HepG2 (cell line): Measurements from ENCODE around the gene MIF. TPM values are rescaled to one million over a fixed set of nuclear protein-coding genes. Genes with fewer than 3 reads are reported as not detected.
A peak's percentile ranks its signal among the peaks of the same experiment; 100 is the strongest.

ENCODE experiments used
- ARID5B ChIP-seq: IDR thresholded peaks from 2 replicates; pipeline ENCODE4 v1.4.0; 2020; ENCODE audit warnings: mild to moderate bottlenecking, missing genetic modification reagents
- DMTF1 ChIP-seq: sonication (generic); formaldehyde crosslinking; IDR thresholded peaks from 2 replicates; pipeline ENCODE4 v1.4.0; 2020; ENCODE audit warnings: mild to moderate bottlenecking, missing genetic modification reagents
- MATR3 ChIP-seq: sonication (generic); formaldehyde crosslinking; IDR thresholded peaks from 2 replicates; pipeline ENCODE4 v1.4.0; 2020; ENCODE audit warnings: missing genetic modification reagents
- MYC ChIP-seq: sonication (generic); formaldehyde crosslinking; IDR thresholded peaks from 2 replicates; pipeline ENCODE4 v1.9.0; 2021; ENCODE audit warnings: missing genetic modification reagents, borderline replicate concordance
- RBFOX2 ChIP-seq: fragments of 200-400 bp; formaldehyde crosslinking; IDR thresholded peaks from 2 replicates; pipeline ENCODE4 v1.6.1; 2017; ENCODE audit warnings: low read depth, mild to moderate bottlenecking, low read length
- STAT5B ChIP-seq: sonication (generic); formaldehyde crosslinking; IDR thresholded peaks from 2 replicates; pipeline ENCODE4 v1.4.0; 2020; ENCODE audit warnings: missing genetic modification reagents
- THYN1 ChIP-seq: sonication (generic); formaldehyde crosslinking; IDR thresholded peaks from 2 replicates; pipeline ENCODE4 v1.8.1; 2023; ENCODE audit warnings: low read depth, mild to moderate bottlenecking, moderate library complexity, missing genetic modification reagents, borderline replicate concordance
- ZGPAT ChIP-seq: IDR thresholded peaks from 2 replicates; pipeline ENCODE4 v1.6.1; 2016; ENCODE audit warnings: mild to moderate bottlenecking
- ZMYM4 ChIP-seq: sonication (generic); formaldehyde crosslinking; IDR thresholded peaks from 2 replicates; pipeline ENCODE4 v1.8.1; 2023; ENCODE audit warnings: mild to moderate bottlenecking, missing genetic modification reagents
- ZNF333 ChIP-seq: sonication (generic); formaldehyde crosslinking; IDR thresholded peaks from 2 replicates; pipeline ENCODE4 v1.4.0; 2020; ENCODE audit warnings: mild to moderate bottlenecking, missing genetic modification reagents, borderline replicate concordance
- ZNF639 ChIP-seq: conservative IDR thresholded peaks from 2 replicates; pipeline ENCODE4 v1.6.1; 2018; ENCODE audit warnings: missing genetic modification reagents
- ZNF720 ChIP-seq: sonication (generic); formaldehyde crosslinking; IDR thresholded peaks from 2 replicates; pipeline ENCODE4 v1.4.0; 2020; ENCODE audit warnings: missing genetic modification reagents
- ZNF768 ChIP-seq: sonication (generic); formaldehyde crosslinking; IDR thresholded peaks from 2 replicates; pipeline ENCODE4 v1.4.0; 2020; ENCODE audit warnings: missing genetic modification reagents
- ZSCAN12 ChIP-seq: sonication (generic); formaldehyde crosslinking; IDR thresholded peaks from 2 replicates; pipeline ENCODE4 v1.9.0; 2021; ENCODE audit warnings: mild to moderate bottlenecking, missing genetic modification reagents
- polyA plus RNA-seq, 8 experiments: library from polyadenylated mRNA; depleted of rRNA in 3 of 8; stranded (reverse) in 7 of 8; unstranded in 1 of 8; fragments of >200 nt; fragmentation: Illumina TruSeq in 4 of 8; extraction: Trizol in 4 of 8; gene quantifications; 2 replicates each; pipeline versions ENCODE4 v1.2.1 to v1.2.3, GENCODE V29; 2011 to 2016; ENCODE audit warnings: low read depth in 4 of 8, missing spikeins in 1 of 8, mixed read lengths in 1 of 8; ENCODE audit not compliant: insufficient read depth in 1 of 8
- total RNA-seq, 5 experiments: library from RNA; depleted of rRNA; stranded (reverse); fragments of >200 nt; fragmentation: Illumina TruSeq; extraction: Trizol; gene quantifications; 2 replicates each; pipeline ENCODE4 v1.2.3, GENCODE V29; 2016; ENCODE audit warnings: low read depth in 1 of 5
- TF ChIP-seq, protein P1 (sequence below): sonication (generic); formaldehyde crosslinking; IDR thresholded peaks from 2 replicates; pipeline ENCODE4 v1.5.0; 2020; ENCODE audit warnings: mild to moderate bottlenecking, missing genetic modification reagents
- TF ChIP-seq, protein P2 (sequence below): sonication (generic); formaldehyde crosslinking; IDR thresholded peaks from 2 replicates; pipeline ENCODE4 v1.4.0; 2020; ENCODE audit warnings: mild to moderate bottlenecking, missing genetic modification reagents

Gene MIF
- total and polyA plus RNA-seq, 2 of the 13 experiments (the other 11 are each of a cell fraction or from before 2014, with no cell fraction given): 634 to 675 TPM

DNA sequence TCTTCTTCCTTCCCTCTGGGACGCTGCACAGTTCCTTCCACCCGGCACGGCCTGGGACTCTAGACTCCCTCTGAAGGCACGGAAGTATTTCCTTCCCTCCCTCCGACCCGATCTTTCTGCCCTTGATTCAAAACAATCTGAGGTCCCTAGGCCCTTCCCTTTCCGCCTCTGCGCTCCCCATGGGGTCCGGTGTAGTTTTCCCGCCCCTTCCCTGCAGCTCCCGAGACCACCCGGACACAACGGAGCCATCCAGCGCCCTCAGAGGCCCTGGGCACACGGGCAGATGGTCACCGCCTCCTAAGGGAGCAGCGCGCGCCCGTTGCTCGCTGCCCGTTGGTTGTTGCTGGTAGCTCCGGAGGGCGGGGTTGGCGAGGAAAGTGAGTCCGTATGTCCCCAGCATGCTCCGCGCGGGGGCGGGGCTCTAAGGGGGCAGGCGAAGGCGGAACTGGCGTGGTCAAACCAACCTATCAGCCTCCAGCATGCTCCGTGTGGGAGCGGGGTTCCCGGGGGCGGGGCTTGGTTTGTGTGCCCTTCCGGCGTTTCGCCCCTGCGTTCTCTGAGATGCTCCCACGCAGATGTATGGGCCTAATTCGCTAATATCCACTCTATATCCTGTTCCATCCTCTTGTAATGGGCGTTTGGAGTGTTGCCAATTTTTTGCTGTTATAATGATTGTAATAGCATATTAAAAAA is 19.6 kb downstream of the MIF start (continued):
- TF ChIP-seq ARID5B (peak; percentile 68; the same call in 1 of the 2 replicates), RBFOX2 (peak; percentile 90), ZNF639 (CRISPR knock-in tag) (peak; percentile 62; the same call in 1 of the 2 replicates), ZNF768 (CRISPR knock-in tag) (peak; percentile 74), ZNF720 (CRISPR knock-in tag) (no peak), MATR3 (CRISPR knock-in tag) (no peak), STAT5B (CRISPR knock-in tag) (no peak), ZSCAN12 (CRISPR knock-in tag) (no peak), THYN1 (CRISPR knock-in tag) (no peak), DMTF1 (no peak), ZGPAT (peak; percentile 85), MYC (CRISPR knock-in tag) (peak; percentile 85), ZNF333 (CRISPR knock-in tag) (no peak), ZMYM4 (CRISPR knock-in tag) (peak; percentile 92)
- TF ChIP-seq, protein P1, sequence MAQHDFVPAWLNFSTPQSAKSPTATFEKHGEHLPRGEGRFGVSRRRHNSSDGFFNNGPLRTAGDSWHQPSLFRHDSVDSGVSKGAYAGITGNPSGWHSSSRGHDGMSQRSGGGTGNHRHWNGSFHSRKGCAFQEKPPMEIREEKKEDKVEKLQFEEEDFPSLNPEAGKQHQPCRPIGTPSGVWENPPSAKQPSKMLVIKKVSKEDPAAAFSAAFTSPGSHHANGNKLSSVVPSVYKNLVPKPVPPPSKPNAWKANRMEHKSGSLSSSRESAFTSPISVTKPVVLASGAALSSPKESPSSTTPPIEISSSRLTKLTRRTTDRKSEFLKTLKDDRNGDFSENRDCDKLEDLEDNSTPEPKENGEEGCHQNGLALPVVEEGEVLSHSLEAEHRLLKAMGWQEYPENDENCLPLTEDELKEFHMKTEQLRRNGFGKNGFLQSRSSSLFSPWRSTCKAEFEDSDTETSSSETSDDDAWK (CRISPR knock-in tag): no peak
- TF ChIP-seq, protein P2, sequence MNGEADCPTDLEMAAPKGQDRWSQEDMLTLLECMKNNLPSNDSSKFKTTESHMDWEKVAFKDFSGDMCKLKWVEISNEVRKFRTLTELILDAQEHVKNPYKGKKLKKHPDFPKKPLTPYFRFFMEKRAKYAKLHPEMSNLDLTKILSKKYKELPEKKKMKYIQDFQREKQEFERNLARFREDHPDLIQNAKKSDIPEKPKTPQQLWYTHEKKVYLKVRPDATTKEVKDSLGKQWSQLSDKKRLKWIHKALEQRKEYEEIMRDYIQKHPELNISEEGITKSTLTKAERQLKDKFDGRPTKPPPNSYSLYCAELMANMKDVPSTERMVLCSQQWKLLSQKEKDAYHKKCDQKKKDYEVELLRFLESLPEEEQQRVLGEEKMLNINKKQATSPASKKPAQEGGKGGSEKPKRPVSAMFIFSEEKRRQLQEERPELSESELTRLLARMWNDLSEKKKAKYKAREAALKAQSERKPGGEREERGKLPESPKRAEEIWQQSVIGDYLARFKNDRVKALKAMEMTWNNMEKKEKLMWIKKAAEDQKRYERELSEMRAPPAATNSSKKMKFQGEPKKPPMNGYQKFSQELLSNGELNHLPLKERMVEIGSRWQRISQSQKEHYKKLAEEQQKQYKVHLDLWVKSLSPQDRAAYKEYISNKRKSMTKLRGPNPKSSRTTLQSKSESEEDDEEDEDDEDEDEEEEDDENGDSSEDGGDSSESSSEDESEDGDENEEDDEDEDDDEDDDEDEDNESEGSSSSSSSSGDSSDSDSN (CRISPR knock-in tag): peak; percentile 82
